Common myeloid progenitor, CD34-positive (primary cell): Measurements from ENCODE around the gene AFG3L2.

Experiments used
- CTCF ChIA-PET: fragments of 350-600 bp; sonication (Branson Sonifier 250); formaldehyde crosslinking; loops from one replicate; lab custom pipeline; 2021; ENCODE audit warnings: antibody characterized with exemption; lab: Charles Lee
- POLR2A ChIA-PET: fragments of 350-600 bp; sonication (Branson Sonifier 250); formaldehyde crosslinking; loops from one replicate; lab custom pipeline; 2021; ENCODE audit warnings: antibody characterized with exemption; lab: Charles Lee
- DNase-seq, 3 donors: peaks; one replicate each; pipeline versions ENCODE4 v3.0.0 to v3.0.0-alpha.2; 2013
- H3K27ac ChIP-seq, 2 experiments: 1 replicate in 1 of 2; 2 replicates in 1 of 2; pipeline ENCODE4 v1.7.0; 2013; ENCODE audit warnings: inconsistent platforms in 2 of 2, low read length in 2 of 2, mild to moderate bottlenecking in 2 of 2, low read depth in 1 of 2, moderate library complexity in 1 of 2; ENCODE audit not compliant: severe bottlenecking in 2 of 2, insufficient read depth in 1 of 2, poor library complexity in 1 of 2
- H3K27me3 ChIP-seq, 5 experiments: replicated peaks in 2 of 5; 1 replicate in 3 of 5; 2 replicates in 2 of 5; pipeline versions ENCODE4 v1.6.1 to v1.7.0; 2013; ENCODE audit warnings: low read length in 4 of 5, mild to moderate bottlenecking in 2 of 5, moderate library complexity in 2 of 5, inconsistent platforms in 1 of 5; ENCODE audit not compliant: insufficient read depth in 5 of 5, control insufficient read depth in 4 of 5
- H3K36me3 ChIP-seq, 4 experiments: 1 replicate in 2 of 4; 2 replicates in 2 of 4; pipeline versions ENCODE4 v1.6.1 to v1.7.0; 2013; ENCODE audit warnings: low read length in 3 of 4, control low read depth in 1 of 4, mild to moderate bottlenecking in 1 of 4; ENCODE audit not compliant: control insufficient read depth in 4 of 4, insufficient read depth in 4 of 4
- H3K4me1 ChIP-seq, 4 experiments: 1 replicate in 3 of 4; 2 replicates in 1 of 4; pipeline versions ENCODE4 v1.6.1 to v1.7.1; 2013; ENCODE audit warnings: low read length in 3 of 4, mild to moderate bottlenecking in 3 of 4, control low read depth in 1 of 4, inconsistent platforms in 1 of 4, moderate library complexity in 1 of 4; ENCODE audit not compliant: control insufficient read depth in 4 of 4, insufficient read depth in 4 of 4; ENCODE audit errors: control extremely low read depth in 1 of 4
- H3K4me3 ChIP-seq, 7 experiments: 1 replicate in 4 of 7; 2 replicates in 3 of 7; pipeline versions ENCODE4 v1.5.1 to v1.7.0; 2013; ENCODE audit warnings: mild to moderate bottlenecking in 7 of 7, low read length in 6 of 7, moderate library complexity in 6 of 7, inconsistent platforms in 2 of 7, low read depth in 2 of 7, control low read depth in 1 of 7; ENCODE audit not compliant: insufficient read depth in 4 of 7, control insufficient read depth in 1 of 7; ENCODE audit errors: extremely low read depth in 1 of 7
- H3K9me3 ChIP-seq, 5 experiments: 1 replicate in 4 of 5; 2 replicates in 1 of 5; pipeline versions ENCODE4 v1.6.1 to v1.7.1; 2013; ENCODE audit warnings: low read length in 4 of 5, mild to moderate bottlenecking in 2 of 5, inconsistent platforms in 1 of 5, low read depth in 1 of 5, moderate library complexity in 1 of 5; ENCODE audit not compliant: control insufficient read depth in 4 of 5, insufficient read depth in 2 of 5; ENCODE audit errors: control extremely low read depth in 1 of 5
- WGBS: methylation state at CpG from one replicate; pipeline ENCODE4 v1.1.5; 2013; ENCODE audit not compliant: insufficient coverage; 5-methylcytosine and 5-hydroxymethylcytosine counted together

Gene AFG3L2

GRCh38 chr18:12377556-12378197 is 650 bp upstream of the AFG3L2 start:
- Histone ChIP-seq H3K4me1 (peaks cover 3 to 37% (median 25%) of the 10 kb centered on the region in 4 experiments), H3K27me3 (no peaks in the 10 kb centered on the region), H3K36me3 (peaks cover 0 to 7% (median 0%) of the 10 kb centered on the region in 4 experiments), H3K27ac (peak overlapping the region; percentile 77 to 85), H3K9me3 (no peaks in the 10 kb centered on the region), H3K4me3 (peak overlapping the region; percentile 60 to 98 (median 87))
- CTCF ChIA-PET, result interaction anchor here (1.0 to 2.1 kb wide), 3 partner anchors 10 to 30 kb away, joined by 4 to 7 read pairs (median 4); partner anchors contain the start of gene PRELID3A
- no peak for DNase-seq
- WGBS, result 0% methylated on average over 18 of the region's 30 CpGs
- POLR2A ChIA-PET, result interaction anchor here (0.6 to 0.7 kb wide), 2 partner anchors 25 to 325 kb away, joined by 3 read pairs; partner anchors contain the start of gene CEP76

GRCh38 chr18:12376034-12376753 is 833 bp downstream of the AFG3L2 start:
- Histone ChIP-seq H3K4me3 (peak overlapping the region; percentile 34 to 85 (median 70)), H3K27me3 (no peaks in the 10 kb centered on the region), H3K36me3 (peaks cover 0 to 10% (median 0%) of the 10 kb centered on the region in 4 experiments), H3K27ac (peak overlapping the region; percentile 81 to 94), H3K4me1 (peaks cover 3 to 41% (median 25%) of the 10 kb centered on the region in 4 experiments), H3K9me3 (no peaks in the 10 kb centered on the region)
- CTCF ChIA-PET, result interaction anchor here (2.1 kb wide), 1 partner anchor 16 kb away, joined by 7 read pairs; no protein-coding TSS in a partner anchor
- POLR2A ChIA-PET, result interaction anchor here (0.5 to 1.0 kb wide), 2 partner anchors 58 to 254 kb away, joined by 3 read pairs; no protein-coding TSS in a partner anchor
- no peak for DNase-seq
- 26% methylated on average over 34 of the region's 42 CpGs for WGBS

GRCh38 chr18:12374401-12374800 is 2.6 kb downstream of the AFG3L2 start:
- CTCF ChIA-PET, result no interaction called here
- no peaks in the 10 kb centered on the region for H3K9me3 ChIP-seq
- peaks cover 3 to 41% (median 25%) of the 10 kb centered on the region in 4 experiments for H3K4me1 ChIP-seq
- no peak for DNase-seq
- POLR2A ChIA-PET, result no interaction called here
- H3K27me3 ChIP-seq, result no peaks in the 10 kb centered on the region
- H3K36me3 ChIP-seq, result peaks cover 0 to 14% (median 3%) of the 10 kb centered on the region in 4 experiments
- H3K27ac ChIP-seq, result no peak overlapping the region
- 100% methylated on average over 2 of the region's 6 CpGs for WGBS
- no peak overlapping the region for H3K4me3 ChIP-seq

GRCh38 chr18:12373771-12374116 is 3.3 kb downstream of the AFG3L2 start:
- H3K9me3 ChIP-seq, result no peaks in the 10 kb centered on the region
- WGBS, result 100% methylated on average over 1 of the region's 2 CpGs
- no peaks in the 10 kb centered on the region for H3K27me3 ChIP-seq
- peaks cover 5 to 20% (median 8%) of the 10 kb centered on the region in 4 experiments for H3K36me3 ChIP-seq
- peaks cover 3 to 41% (median 25%) of the 10 kb centered on the region in 4 experiments for H3K4me1 ChIP-seq
- H3K4me3 ChIP-seq, result no peak overlapping the region
- POLR2A ChIA-PET, result no interaction called here
- CTCF ChIA-PET, result no interaction called here
- no peak for DNase-seq
- H3K27ac ChIP-seq, result no peak overlapping the region

GRCh38 chr18:12373116-12373770 is 3.8 kb downstream of the AFG3L2 start:
- H3K27ac ChIP-seq, result no peak overlapping the region
- POLR2A ChIA-PET, result no interaction called here
- H3K36me3 ChIP-seq, result peaks cover 5 to 24% (median 10%) of the 10 kb centered on the region in 4 experiments
- peaks cover 3 to 40% (median 25%) of the 10 kb centered on the region in 4 experiments for H3K4me1 ChIP-seq
- WGBS, result 80% methylated on average over 2 of the region's 4 CpGs
- H3K27me3 ChIP-seq, result no peaks in the 10 kb centered on the region
- no peaks in the 10 kb centered on the region for H3K9me3 ChIP-seq
- H3K4me3 ChIP-seq, result peak overlapping the region in 2 of 7 experiments; percentile 10 to 28
- peak in 2 of 3 donors; percentile 21 to 45 for DNase-seq
- CTCF ChIA-PET, result interaction anchor here (0.9 to 3.2 kb wide), 3 partner anchors 15 to 45 kb away, joined by 3 to 7 read pairs (median 3); no protein-coding TSS in a partner anchor

- ChIA-PET CTCF (interaction anchor here (1.6 to 3.2 kb wide), 2 partner anchors 38 to 44 kb away, joined by 3 to 7 read pairs; no protein-coding TSS in a partner anchor), POLR2A (no interaction called here)
- Histone ChIP-seq H3K4me1 (peaks cover 3 to 34% (median 25%) of the 10 kb centered on the region in 4 experiments), H3K27ac (no peak overlapping the region), H3K36me3 (peaks cover 5 to 26% (median 16%) of the 10 kb centered on the region in 4 experiments), H3K9me3 (no peaks in the 10 kb centered on the region), H3K4me3 (no peak overlapping the region), H3K27me3 (no peaks in the 10 kb centered on the region)
- WGBS, result 70% methylated on average over 2 of the region's 3 CpGs
- DNase-seq, result no peak
These were observed 4.6 kb downstream of the AFG3L2 start for GRCh38 chr18:12372406-12372805.
